H1 (cell line): ENCODE data around the gene REC8. TPM values are rescaled to one million over a fixed set of nuclear protein-coding genes. Genes with fewer than 3 reads are reported as not detected.
A peak's percentile ranks its signal among the peaks of the same experiment; 100 is the strongest.

Source experiments
- CTBP2 ChIP-seq: IDR thresholded peaks from 2 replicates; pipeline ENCODE4 v1.7.0; 2011; ENCODE audit warnings: borderline replicate concordance, mild to moderate bottlenecking, moderate library complexity, mixed read lengths, low read length; ENCODE audit not compliant: insufficient read depth, insufficient read length
- EZH2 ChIP-seq: fragments of 200-600 bp; sonication (generic); IDR thresholded peaks from 2 replicates; pipeline ENCODE4 v1.7.1; 2012; ENCODE audit warnings: low read depth, mild to moderate bottlenecking, moderate library complexity, low read length, inconsistent platforms; ENCODE audit not compliant: severe bottlenecking
- GABPA ChIP-seq: IDR thresholded peaks from 2 replicates; pipeline ENCODE4 v1.6.1; 2011; ENCODE audit warnings: mild to moderate bottlenecking, low read length, moderate library complexity, borderline replicate concordance; ENCODE audit not compliant: insufficient read depth
- PHF8 ChIP-seq: fragments of 200-600 bp; sonication (generic); conservative IDR thresholded peaks from 2 replicates; pipeline ENCODE4 v1.7.1; 2012; ENCODE audit warnings: low read depth, mild to moderate bottlenecking, inconsistent platforms, low read length, moderate library complexity
- SAP30 ChIP-seq: fragments of 300-600 bp; sonication (generic); IDR thresholded peaks from 2 replicates; pipeline ENCODE4 v1.7.1; 2012; ENCODE audit warnings: low read length, moderate library complexity, mild to moderate bottlenecking, inconsistent platforms; ENCODE audit not compliant: insufficient read depth, insufficient replicate concordance
- SIN3A ChIP-seq, 2 experiments: IDR thresholded peaks in 1 of 2; conservative IDR thresholded peaks in 1 of 2; 2 replicates each; pipeline ENCODE4 v1.6.1; 2011 to 2012; ENCODE audit warnings: low read length in 2 of 2, improper control_type of control experiment in 1 of 2, low read depth in 1 of 2, mild to moderate bottlenecking in 1 of 2
- SIX5 ChIP-seq: IDR thresholded peaks from 2 replicates; pipeline ENCODE4 v1.6.1; 2011; ENCODE audit warnings: mild to moderate bottlenecking, low read depth, low read length
- polyA plus RNA-seq, 7 experiments: library from polyadenylated mRNA; depleted of rRNA in 3 of 7; stranded (reverse) in 5 of 7; unstranded in 2 of 7; fragments of >200 nt in 5 of 7; fragments of 200-250 nt in 2 of 7; gene quantifications; 1 replicate in 5 of 7; 2 replicates in 1 of 7; 4 replicates in 1 of 7; pipeline versions ENCODE4 v1.2.1 to v1.2.3, GENCODE V29; 2011 to 2013; ENCODE audit warnings: missing spikeins in 2 of 7, mixed read lengths in 2 of 7
- total RNA-seq: library from RNA; stranded (reverse); fragmentation: NEBNext Ultra II Directional; extraction: Animal tissue kit (Norgen Biotek cat#: 25700); gene quantifications from 2 replicates; pipeline ENCODE4 v1.2.1, GENCODE V29; 2021
- TF ChIP-seq, protein P1 (sequence below): fragments of 300-600 bp; sonication (generic); IDR thresholded peaks from 2 replicates; pipeline ENCODE4 v1.7.1; 2012; ENCODE audit warnings: low read length, moderate library complexity, mild to moderate bottlenecking, inconsistent platforms; ENCODE audit not compliant: insufficient replicate concordance

Gene REC8
- total and polyA plus RNA-seq, 2 of the 8 experiments (the other 6 are each of a cell fraction or from before 2014, with no cell fraction given) = 9.8 to 28.5 TPM

DNA sequence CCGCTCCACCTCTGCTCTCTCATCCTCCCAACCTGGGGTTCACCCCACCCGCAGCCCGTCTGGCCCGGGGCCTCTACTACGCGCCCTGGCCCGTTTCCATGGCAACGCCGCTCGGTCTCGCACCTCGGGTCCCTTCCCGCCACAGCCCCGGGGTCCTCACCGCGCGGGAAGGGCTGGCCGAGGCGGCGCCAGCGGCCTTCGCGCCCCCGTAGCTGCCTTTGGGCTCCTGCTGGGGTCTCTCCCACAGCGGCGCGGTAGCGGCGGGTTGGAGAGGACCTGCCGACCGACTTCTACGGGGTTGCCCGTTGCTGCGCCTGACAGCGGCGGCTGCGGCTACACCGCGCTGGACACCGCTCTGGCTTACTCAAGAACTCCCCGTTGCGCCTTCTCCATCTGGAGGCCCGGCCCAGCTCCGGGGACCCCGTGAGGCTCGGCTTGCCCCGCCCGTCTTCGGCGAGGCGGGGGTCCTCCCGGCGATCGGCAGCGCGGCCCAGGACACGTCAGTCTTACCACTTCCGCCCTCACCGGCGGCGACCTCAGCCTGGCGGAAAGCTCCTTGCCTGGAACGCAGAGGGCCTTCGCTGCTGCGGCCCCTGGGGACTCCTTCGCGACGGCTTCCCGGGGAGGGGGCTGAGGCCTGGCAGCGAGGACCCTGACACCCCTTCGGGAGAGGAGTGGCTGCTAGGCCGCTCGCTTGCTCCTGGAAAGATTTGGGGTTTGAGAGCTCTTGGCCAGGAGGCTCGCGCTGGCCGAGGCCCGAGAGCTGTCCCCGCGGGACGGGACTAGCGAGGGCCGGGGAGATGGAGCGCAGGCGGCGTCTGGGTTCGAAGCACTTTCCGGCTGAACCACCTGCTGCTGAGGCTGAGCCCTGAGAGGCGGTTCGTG lies 23.5 kb downstream of the REC8 start, which contains the start of gene TM9SF1 (continued):
- TF ChIP-seq, protein P1, sequence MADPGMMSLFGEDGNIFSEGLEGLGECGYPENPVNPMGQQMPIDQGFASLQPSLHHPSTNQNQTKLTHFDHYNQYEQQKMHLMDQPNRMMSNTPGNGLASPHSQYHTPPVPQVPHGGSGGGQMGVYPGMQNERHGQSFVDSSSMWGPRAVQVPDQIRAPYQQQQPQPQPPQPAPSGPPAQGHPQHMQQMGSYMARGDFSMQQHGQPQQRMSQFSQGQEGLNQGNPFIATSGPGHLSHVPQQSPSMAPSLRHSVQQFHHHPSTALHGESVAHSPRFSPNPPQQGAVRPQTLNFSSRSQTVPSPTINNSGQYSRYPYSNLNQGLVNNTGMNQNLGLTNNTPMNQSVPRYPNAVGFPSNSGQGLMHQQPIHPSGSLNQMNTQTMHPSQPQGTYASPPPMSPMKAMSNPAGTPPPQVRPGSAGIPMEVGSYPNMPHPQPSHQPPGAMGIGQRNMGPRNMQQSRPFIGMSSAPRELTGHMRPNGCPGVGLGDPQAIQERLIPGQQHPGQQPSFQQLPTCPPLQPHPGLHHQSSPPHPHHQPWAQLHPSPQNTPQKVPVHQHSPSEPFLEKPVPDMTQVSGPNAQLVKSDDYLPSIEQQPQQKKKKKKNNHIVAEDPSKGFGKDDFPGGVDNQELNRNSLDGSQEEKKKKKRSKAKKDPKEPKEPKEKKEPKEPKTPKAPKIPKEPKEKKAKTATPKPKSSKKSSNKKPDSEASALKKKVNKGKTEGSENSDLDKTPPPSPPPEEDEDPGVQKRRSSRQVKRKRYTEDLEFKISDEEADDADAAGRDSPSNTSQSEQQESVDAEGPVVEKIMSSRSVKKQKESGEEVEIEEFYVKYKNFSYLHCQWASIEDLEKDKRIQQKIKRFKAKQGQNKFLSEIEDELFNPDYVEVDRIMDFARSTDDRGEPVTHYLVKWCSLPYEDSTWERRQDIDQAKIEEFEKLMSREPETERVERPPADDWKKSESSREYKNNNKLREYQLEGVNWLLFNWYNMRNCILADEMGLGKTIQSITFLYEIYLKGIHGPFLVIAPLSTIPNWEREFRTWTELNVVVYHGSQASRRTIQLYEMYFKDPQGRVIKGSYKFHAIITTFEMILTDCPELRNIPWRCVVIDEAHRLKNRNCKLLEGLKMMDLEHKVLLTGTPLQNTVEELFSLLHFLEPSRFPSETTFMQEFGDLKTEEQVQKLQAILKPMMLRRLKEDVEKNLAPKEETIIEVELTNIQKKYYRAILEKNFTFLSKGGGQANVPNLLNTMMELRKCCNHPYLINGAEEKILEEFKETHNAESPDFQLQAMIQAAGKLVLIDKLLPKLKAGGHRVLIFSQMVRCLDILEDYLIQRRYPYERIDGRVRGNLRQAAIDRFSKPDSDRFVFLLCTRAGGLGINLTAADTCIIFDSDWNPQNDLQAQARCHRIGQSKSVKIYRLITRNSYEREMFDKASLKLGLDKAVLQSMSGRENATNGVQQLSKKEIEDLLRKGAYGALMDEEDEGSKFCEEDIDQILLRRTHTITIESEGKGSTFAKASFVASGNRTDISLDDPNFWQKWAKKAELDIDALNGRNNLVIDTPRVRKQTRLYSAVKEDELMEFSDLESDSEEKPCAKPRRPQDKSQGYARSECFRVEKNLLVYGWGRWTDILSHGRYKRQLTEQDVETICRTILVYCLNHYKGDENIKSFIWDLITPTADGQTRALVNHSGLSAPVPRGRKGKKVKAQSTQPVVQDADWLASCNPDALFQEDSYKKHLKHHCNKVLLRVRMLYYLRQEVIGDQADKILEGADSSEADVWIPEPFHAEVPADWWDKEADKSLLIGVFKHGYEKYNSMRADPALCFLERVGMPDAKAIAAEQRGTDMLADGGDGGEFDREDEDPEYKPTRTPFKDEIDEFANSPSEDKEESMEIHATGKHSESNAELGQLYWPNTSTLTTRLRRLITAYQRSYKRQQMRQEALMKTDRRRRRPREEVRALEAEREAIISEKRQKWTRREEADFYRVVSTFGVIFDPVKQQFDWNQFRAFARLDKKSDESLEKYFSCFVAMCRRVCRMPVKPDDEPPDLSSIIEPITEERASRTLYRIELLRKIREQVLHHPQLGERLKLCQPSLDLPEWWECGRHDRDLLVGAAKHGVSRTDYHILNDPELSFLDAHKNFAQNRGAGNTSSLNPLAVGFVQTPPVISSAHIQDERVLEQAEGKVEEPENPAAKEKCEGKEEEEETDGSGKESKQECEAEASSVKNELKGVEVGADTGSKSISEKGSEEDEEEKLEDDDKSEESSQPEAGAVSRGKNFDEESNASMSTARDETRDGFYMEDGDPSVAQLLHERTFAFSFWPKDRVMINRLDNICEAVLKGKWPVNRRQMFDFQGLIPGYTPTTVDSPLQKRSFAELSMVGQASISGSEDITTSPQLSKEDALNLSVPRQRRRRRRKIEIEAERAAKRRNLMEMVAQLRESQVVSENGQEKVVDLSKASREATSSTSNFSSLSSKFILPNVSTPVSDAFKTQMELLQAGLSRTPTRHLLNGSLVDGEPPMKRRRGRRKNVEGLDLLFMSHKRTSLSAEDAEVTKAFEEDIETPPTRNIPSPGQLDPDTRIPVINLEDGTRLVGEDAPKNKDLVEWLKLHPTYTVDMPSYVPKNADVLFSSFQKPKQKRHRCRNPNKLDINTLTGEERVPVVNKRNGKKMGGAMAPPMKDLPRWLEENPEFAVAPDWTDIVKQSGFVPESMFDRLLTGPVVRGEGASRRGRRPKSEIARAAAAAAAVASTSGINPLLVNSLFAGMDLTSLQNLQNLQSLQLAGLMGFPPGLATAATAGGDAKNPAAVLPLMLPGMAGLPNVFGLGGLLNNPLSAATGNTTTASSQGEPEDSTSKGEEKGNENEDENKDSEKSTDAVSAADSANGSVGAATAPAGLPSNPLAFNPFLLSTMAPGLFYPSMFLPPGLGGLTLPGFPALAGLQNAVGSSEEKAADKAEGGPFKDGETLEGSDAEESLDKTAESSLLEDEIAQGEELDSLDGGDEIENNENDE = no peak
- TF ChIP-seq EZH2 (no peak), SIX5 (0 out of 2 replicates have a peak, but pooled peaks have one; percentile 16), PHF8 (peak; percentile 86), SAP30 (no peak), GABPA (peak; percentile 50; the same call in 1 of the 2 replicates), CTBP2 (no peak), SIN3A (conservative IDR thresholded peaks at IDR 0.05 in 1 of 2, IDR thresholded peaks at IDR 0.05 in 1 of 2; ENCODE audit: low read depth in 1 of 2, low read length in 2 of 2) (peak; percentile 56 to 62; a peak in 2 of 4 replicates)
